GM19463 (cell line): ENCODE data around the gene MYOCD.

Experiments used
- ATAC-seq: cut with Tn5 transposase; IDR thresholded peaks from one replicate; pipeline ENCODE4 v1.9.1; 2021; ENCODE audit warnings: mild to moderate bottlenecking, moderate library complexity; ENCODE audit not compliant: unreplicated experiment

Gene MYOCD

DNA sequence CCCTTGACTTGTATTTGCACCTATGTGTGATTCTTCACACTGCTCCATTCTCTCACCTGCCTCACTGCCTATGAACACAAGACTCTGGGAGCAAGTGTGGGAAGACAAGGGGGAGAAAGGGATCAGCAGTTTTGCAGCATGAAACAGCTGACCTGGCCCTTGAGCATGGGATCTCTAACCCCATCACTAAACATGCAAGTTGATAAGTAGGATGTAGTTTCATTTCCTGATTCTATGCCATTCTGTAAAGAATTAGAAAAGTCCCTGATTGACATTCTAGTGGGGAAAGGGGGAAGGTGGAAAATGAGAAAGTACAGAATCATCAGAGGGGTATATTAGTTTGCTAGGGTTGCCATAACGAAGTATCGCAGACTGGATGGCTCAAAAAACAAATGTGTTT is 25.3 kb upstream of the MYOCD start:
- ATAC-seq: no peak

DNA sequence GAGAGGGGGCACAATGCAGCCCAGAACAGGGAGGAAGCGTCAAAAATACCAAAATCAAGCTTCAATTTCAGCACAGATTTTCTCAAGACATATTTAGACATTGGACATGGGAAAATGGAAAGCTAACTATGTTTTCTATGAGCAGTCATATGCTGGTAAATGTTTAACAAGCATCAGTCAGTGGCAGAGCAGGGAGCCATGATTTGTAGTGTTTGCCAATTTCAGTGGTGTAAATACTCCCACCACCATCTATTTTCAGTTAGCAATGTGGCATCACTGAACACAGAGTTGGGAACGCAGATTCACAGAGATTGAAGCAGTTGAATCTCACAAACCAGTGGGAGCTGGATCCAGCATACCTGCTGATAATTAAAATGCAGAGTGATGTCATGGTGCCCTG is 24.6 kb upstream of the MYOCD start:
- ATAC-seq: no peak

DNA sequence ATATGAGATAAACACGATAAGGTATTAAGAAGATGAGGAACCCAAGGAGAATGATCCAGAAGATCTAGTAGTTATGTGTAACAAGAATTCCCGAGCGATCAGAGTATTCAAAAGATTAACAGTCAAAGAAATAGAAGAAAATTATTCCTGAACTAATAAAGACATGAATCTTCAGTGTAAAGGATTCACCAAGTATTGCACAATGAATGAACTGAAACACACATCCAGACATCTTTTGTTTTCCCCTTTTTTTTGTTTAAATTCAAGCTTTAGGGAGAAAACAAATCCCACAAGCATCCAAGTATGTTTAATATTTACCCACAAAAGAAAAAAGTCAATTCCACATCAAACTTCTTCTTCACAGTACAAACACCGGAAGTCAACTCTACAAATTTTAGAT is 23.7 kb upstream of the MYOCD start:
- ATAC-seq: no peak

DNA sequence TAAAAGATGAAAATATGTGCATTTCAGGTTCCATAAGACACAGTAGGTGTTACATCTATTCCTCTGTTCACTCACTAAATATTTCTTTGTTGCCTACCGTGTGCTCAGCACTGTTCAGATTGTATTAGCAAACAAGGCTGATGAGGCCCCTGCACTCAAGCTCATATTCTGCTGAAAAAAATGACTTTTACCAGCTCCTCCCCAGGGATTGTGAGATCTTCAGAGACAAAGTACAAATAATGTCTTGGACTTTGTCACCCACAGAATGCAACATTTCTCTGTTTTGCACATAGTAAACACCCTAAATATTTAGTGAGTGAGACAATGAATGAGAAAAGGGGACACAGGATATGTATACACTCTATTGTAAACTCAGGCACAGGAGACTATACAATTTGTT is 21.9 kb upstream of the MYOCD start:
- ATAC-seq: no peak

DNA sequence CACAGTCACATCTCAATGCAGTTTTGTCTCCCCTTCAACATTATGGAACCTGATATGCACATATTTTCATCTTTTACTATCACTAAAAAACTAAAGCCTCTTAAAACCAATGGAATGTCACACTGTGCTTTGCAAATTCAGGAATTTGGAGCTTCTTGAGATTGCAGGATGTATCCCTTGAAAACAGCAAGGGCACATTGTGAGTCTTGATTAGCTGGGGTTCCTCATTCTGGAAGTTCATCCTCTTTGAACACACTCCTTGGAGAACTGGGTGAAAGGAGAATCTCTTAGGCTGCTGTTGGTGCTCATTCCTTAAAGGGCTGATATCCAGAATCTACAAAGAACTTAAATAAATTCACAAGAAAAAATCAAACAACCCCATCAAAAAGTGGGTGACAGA is 21.1 kb upstream of the MYOCD start:
- no peak for ATAC-seq

DNA sequence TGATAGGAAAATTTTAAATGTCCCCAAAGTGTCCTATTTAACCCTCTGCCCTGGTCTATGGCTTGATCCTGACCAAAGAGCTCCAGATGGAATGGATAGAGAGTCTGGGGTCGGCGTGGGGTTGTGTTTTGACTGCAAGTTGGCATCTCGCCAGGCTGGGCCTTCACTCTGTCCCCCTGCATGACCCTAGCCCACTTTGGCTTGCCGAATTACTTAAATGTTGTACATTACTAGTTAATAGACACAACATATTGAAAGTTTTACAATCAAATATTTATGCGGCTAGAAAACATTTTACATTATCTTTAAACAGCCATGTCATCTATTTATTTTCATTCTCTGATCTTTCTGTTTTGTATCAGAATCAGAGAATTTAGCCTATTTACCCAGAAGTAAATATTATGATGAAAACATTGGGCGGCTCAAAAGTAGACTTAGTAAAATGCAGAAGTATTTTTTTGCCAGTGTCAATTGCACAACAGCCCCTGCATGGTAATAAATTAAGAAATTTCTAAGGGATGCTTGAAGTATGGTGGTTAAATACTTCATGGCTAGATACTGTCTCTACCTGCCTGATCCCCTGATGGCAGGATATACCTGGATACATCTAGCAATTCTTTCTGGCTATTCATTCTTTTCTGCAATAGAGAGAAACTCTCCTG is 18.8 kb upstream of the MYOCD start:
- ATAC-seq: no peak

DNA sequence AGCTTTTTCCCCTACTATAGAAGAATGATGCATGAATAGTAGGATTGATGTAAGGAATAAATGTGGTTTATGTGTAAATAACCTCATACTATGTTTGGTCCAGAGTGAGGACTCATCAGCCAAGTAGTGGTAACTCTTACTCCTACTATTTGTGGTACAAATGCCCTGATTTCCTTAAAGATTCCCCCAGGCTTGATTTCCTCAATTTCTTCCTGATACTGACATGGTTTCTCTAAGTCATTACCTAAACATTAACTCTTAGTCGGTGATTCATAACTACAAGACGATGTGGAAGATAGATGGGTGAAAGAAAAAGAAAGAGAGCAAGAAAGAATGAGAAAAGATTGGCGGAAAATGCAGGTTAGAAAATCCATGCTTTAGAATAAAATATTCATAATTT is 17.2 kb upstream of the MYOCD start:
- ATAC-seq: no peak

DNA sequence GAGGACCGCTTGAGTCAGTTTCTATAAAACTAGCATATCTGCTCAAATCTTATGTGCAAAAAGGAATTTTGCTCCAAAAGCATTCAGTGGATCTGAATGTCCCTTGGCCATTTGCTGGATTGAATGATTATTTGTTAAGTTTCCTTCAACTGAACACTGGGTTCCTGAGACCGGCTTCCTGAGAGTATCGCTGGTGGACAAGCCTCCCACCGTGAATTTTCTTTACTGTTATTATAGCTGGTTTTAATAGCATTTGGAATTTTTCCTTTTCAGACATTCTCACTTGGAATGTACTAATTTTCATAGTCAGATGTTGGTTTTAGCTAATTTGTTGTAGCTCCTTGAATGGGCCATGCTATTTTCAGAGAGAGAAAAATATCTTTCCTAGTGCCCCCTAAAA is 9.8 kb upstream of the MYOCD start:
- ATAC-seq: no peak

DNA sequence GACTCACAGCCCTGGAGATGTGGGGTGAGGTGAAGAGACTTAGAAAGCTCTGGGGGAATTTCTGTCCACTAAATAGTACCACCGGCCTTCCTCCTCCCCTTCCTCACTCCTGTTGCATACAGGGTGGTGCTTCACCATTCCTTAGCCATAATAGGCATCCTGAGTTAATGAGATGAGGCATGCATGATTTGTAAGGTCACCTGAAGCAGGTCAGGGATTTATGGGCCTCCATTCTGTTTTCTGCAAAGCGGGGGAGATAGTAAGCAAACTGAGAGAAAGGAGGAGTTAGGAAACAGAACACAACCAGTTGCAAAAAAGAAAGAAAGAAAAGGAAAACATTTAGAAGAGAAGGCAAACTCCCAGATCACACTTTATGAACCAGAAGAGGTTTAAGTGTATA is 9.3 kb upstream of the MYOCD start:
- ATAC-seq: no peak

DNA sequence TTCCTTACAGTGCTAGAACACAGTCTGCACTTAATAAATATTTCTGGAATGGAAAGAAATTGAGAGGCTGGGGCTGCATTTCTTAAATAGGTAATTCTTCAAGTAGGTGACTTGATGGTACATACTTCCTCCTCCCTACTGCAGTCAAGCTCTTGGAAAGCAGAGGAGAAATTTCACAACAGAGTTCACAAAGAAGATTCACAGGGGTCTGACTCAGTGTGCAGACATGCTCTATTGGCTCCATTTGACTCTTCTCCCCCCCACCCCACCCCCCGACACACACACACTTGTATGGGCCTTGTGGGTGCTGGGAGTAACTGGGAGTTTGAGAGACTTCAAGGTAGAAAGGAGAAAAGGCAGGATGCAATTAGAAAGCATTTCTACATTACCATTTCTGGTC is 6.2 kb upstream of the MYOCD start:
- no peak for ATAC-seq

DNA sequence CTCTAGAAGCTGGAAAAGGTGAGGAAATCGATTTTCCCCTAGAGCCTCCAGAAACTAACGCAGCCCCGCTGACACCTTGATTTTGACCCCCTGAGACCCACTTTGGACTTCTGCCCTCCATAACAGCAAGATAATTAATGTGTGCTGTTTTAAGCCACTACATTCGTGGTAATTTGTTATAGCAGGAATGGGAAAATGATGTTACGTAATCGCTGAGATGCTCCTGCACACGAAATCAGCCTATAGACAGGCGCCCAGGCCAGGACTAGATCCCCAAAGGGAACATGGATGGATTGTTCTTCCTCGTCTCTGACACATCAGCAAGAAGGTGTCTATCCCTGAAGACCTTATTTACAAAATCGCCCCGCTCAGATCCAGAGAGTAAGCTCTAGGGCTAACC is 1.4 kb upstream of the MYOCD start:
- no peak for ATAC-seq

DNA sequence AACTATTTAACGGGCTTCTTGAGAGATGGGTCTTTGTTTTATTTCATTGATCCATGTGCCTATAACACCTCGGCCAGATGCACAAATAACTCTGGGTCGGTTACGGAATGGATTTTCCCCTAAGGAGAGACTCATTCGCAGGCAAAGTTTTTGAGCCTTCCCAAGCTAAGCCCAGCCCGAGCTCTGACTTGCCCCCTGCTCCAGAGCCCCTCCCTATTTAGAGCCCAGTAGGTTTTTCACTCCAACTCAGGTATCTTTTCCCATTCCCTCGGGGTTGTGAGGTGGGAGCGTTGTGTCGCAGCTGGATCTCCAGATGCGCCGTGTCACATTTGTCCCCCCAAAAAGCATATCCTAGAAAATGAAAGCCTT is 812 bp upstream of the MYOCD start:
- ATAC-seq: no peak

DNA sequence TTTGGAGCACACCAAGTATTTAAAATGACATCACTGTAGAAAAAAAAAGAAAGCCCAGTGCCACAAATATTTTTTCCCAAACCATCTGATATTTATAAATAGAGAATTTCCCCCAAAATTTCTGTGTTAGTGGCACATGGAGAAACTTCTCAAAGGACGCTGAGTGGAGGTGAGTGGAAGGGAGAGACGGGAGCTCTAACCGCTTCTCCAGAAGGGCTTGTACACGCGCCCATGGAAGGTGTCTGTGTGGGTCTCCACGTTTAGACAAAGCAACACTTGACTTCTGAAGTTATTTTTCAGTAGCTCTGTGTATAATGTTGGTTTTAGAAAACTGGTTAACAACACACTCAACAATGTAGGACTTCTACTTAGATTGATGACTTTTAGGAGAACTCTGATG is 1.0 kb downstream of the MYOCD start:
- no peak for ATAC-seq

DNA sequence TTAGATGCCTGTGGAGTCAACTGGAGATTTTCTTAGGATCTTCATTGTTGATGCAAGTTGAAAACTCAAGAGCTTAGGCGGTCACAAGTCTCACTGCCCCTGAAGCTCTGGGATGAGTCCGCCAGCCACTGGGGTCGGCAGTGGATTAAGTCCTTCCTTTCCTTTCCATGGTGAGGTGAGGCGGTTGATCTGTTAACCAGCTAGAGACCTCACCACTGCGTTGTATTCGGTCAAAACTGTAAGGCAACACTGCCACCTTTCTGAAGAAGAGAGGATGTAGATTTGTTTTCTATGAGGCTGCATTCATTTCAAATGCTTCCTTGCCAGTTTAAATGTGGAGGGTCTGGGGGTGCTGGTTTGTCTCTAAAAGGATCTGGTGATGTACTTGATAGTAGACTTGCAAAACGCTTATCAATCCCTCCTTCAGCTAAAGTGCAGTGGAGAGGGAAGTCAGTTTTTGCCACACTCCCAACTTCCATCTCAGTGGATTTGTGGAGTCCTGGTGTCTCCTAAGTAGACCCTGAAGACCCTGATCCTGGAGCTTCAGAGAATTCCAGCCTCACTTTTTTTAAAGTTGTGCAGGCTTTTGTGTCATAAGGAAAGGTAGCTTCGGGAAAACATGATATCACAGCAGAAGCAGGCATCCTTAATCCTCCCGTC is 1.7 kb downstream of the MYOCD start:
- ATAC-seq: no peak

DNA sequence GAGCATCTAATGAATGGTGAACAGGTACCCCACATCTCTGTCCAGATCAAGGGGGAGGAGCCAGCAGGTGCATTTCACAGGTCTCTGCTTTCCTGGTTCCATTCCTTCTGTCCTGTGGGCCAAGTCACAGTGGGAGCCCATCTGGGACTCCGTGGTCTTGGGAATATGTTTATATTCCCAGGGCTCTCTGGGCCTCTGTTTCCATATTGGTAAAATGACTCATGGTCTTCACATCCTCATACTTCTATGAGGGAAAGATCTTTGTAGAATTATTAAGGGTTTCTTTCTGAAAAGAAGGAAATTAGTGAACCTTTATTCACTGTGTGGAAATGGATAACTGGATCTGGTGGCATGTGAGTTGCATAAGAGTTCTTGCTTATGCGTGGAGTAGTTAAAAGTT is 6.2 kb downstream of the MYOCD start:
- no peak for ATAC-seq

DNA sequence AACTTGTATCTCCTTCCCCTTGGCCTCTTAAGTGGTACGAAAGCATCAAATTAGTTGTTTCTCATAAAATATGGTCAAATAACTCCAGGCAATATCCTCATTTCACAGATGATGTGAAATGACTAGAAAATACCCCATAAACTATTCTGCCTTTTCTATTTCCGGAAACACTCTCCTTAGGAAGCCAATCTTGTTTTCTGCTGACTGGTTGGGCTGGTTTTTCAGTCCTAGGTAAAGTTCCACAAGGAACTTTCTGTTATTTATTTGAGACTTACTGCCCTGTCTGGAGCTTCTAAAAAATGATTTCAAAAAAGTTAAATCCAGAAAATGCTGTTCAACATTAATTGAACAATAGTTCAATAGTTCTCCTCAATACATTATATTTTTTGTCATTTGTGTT is 7.3 kb downstream of the MYOCD start:
- ATAC-seq: no peak

DNA sequence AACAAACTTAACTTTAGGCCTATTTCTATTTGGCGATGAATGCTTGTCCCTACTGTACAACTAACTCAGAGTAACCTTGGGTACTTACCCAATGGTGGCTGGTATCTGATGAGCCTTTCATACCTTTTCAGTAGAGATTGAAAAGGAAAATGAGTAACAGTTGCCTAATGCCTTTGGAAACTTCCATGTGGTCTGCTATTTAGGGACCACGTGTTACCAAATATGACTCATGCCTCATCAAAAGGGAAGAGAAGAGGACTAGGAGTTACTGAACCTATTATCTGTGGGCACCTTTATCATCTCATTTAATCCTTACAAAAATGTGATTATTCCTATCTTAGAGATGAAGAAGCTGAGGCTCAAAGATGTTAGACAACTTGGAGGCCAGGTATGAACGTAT is 8.1 kb downstream of the MYOCD start:
- ATAC-seq: no peak

DNA sequence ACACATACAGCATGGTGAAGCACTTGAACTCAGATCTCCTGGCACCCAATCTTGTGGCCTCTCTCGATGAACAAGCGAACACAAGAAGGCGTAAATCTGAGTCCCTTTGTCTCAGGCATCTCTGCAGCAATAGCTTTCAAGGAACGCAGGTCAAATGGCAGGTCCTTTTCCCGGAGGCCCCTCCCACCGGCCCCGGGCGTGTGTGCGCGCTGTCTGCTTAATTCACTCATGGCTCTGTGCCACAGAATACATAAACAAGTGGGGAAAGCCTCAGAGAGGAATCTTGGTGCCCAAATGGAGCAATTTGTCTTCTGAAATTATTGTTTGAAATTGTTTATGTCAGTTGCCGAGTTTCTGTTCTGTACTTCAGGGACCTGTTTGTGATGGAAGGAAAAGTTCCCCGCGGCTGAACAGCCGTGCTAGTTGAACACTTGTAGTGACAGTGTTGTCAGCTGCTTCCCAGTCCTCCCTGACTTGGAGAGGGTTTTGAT is 14.8 kb downstream of the MYOCD start:
- ATAC-seq: no peak

DNA sequence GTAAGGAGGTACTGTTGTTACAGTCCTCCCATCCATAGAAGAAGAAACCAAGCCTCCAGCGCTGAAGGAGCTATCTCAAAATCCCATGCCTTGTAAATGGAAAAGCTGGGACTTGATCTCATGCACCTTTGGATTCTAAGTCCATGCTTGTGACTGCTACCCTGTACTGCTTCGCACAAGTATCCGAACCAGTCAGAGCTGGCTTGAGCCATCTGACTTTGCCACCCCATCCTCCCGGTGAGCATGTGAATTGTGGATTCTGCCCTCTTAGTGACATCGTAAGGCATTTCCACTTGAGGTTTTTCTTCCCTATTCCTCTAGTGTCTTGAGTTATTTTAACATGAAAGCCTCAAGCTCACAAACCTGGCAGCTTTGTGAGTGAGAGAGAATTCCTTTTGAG is 15.3 kb downstream of the MYOCD start:
- ATAC-seq: no peak

DNA sequence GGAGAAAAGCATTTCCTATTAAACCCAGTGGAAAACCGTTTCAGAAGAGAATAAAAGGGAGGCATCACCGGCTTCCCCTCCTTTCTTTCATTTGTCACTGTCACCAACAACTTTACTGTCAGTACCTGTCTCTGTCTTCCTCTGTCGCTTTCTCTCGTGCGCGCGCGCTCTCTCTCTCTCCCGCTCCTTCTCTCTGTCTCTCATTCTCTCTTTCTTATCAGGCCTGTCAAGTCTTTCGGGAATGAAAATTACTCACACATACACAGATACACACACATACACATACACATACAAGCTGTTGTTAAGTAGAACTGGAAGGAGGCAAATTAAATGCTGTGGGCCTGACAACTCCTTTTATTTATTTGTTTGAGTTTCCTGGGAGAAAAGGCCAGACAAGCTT is 17.6 kb downstream of the MYOCD start:
- ATAC-seq: no peak

DNA sequence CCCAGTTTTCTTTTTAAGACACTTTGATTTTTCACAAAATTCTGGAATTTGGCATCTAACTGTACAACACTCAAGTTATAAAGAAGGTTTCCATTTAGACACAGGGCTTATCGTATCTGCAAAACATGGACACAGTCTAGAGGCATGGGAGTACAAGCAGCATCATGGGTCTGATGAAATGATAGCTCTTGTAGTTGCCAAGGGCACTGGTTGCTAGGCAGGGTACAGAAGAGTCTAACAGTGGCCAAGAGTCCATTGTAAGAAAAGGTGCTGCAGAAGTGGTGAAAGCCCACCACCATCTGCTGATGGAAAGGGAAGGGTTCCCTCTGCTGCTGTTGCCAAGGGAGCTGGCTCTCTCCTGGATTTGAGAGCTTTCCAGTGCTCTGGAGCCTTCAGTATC is 20.8 kb downstream of the MYOCD start:
- ATAC-seq: no peak

DNA sequence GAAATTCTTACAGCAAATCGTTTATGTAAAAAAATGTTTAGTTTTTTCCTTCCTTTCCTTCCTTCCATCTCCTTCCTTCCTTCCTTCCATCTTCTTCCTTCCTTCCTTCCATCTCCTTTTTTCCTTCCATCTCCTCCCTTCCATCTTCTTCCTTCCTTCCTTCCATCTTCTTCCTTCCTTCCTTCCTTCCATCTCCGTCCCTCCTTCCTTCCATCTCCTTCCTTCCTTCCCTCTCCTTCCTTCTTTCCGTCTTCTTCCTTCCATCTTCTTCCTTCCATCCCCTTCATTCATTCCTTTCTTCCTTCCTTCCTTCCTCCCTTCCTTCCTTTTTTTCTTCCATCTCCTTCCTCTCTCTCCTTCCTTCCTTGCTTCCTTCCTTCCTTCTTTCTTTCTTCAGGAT is 22.7 kb downstream of the MYOCD start:
- no peak for ATAC-seq

DNA sequence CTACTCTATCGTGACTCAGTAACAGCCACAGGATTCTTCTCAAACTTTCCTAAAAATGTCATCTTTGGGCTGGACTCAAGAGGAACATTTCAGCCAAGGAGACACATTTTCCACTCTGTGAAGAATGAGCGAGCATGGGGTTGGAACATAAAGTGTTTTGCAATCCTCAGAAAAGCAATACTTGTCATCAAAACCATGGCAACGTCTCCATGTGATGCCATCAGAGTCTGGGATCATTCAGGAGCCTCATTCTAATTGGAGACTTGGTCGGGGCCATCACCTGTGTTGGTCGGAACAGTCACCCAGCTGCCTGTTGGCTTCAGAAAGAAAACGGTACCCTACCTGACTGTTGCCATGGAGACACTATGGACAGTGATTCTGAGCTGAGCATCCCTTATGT is 25.5 kb downstream of the MYOCD start:
- no peak for ATAC-seq
